IPS-20b (cell line): Measurements from ENCODE around the gene NR2F1.

Experiments used
- H3K27ac ChIP-seq: one replicate; pipeline ENCODE4 v1.5.1; 2013; ENCODE audit warnings: low read length
- H3K27me3 ChIP-seq: 2 replicates; pipeline ENCODE4 v1.6.1; 2013; ENCODE audit warnings: mild to moderate bottlenecking, low read length, inconsistent platforms; ENCODE audit not compliant: insufficient read depth
- H3K36me3 ChIP-seq: 2 replicates; pipeline ENCODE4 v1.6.1; 2013; ENCODE audit warnings: low read depth, mild to moderate bottlenecking, inconsistent platforms, low read length, moderate library complexity; ENCODE audit not compliant: insufficient read depth
- H3K4me1 ChIP-seq: 2 replicates; pipeline ENCODE4 v1.6.1; 2013; ENCODE audit warnings: mild to moderate bottlenecking, control low read depth, inconsistent platforms, low read length, moderate library complexity; ENCODE audit not compliant: insufficient read depth
- H3K4me3 ChIP-seq: 2 replicates; pipeline ENCODE4 v1.5.1; 2013; ENCODE audit warnings: mild to moderate bottlenecking, low read length, inconsistent platforms
- H3K9ac ChIP-seq: 2 replicates; pipeline ENCODE4 v1.6.1; 2013; ENCODE audit warnings: low read depth, mild to moderate bottlenecking, inconsistent platforms, low read length, moderate library complexity
- H3K9me3 ChIP-seq: 2 replicates; pipeline ENCODE4 v1.6.1; 2013; ENCODE audit warnings: mild to moderate bottlenecking, low read depth, low read length, inconsistent platforms; ENCODE audit not compliant: insufficient read depth

NR2F1 gene

DNA sequence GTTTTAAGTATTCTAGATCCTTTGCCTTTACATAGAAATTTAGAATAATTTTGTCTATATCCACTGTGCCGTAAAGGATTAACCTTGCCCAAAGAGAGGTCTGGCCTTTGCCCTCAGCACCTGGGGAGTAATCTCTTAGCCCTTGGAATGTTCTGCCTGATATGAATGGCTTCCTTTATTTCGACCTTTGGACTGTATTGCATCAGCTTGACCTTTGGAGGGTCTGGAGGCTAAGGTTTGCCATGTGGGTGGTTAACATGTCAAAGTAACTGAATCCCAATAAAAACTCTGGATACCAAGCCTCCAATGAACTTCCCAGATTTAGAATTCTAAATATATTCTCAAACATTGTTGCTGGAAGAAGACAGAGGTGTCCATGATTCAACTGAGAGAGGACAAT, 54.7 kb downstream of the NR2F1 start:
- Histone ChIP-seq H3K4me1 (no peaks in the 10 kb centered on the region), H3K9ac (no peak overlapping the region), H3K4me3 (no peak overlapping the region), H3K9me3 (no peaks in the 10 kb centered on the region), H3K27ac (no peak overlapping the region), H3K27me3 (no peaks in the 10 kb centered on the region), H3K36me3 (no peaks in the 10 kb centered on the region)

DNA sequence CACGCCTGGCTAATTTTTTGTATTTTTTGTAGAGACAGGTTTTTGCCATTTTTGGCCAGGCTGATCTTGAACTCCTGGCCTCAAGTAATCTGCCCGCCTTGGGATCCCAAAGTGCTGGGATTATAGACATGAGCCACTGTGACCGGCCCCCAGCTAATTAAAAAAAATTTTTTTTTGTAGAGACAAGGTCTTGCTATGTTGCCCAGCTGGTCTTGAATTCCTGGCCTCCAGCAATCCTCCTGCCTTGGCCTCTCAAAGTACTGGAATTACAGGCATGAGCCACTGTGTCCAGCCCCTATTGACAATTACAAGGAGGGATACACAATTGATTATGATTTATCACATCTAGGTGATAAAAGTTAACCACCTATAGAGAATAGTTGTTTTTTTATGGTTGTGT, 59.5 kb downstream of the NR2F1 start:
- Histone ChIP-seq H3K4me3 (no peak overlapping the region), H3K4me1 (no peaks in the 10 kb centered on the region), H3K9me3 (no peaks in the 10 kb centered on the region), H3K36me3 (no peaks in the 10 kb centered on the region), H3K9ac (no peak overlapping the region), H3K27ac (no peak overlapping the region), H3K27me3 (no peaks in the 10 kb centered on the region)
